AG04449 (cell line): ENCODE measurements around the gene FBXL17.

Source experiments
- CTCF ChIA-PET: fragments of 350-600 bp; formaldehyde crosslinking; extraction: SDS; loops from one replicate; lab custom pipeline; 2021; ENCODE audit warnings: antibody characterized with exemption; lab: Yijun Ruan, JAX
- POLR2A ChIA-PET: fragments of 400-600, 350-600 bp; formaldehyde crosslinking; extraction: SDS; loops from one replicate; lab custom pipeline; 2020; ENCODE audit warnings: antibody characterized with exemption, inconsistent platforms; lab: Yijun Ruan, JAX
- DNase-seq: peaks from one replicate; pipeline ENCODE4 v3.0.0-alpha.2; 2010; ENCODE audit warnings: low read depth, low spot score
- H3K4me3 ChIP-seq: 2 replicates; pipeline ENCODE4 v1.5.1; 2011; ENCODE audit warnings: low read depth, mild to moderate bottlenecking, control low read depth, low read length
- CTCF ChIP-seq: IDR thresholded peaks from one replicate; pipeline ENCODE4 v1.5.1; 2011; ENCODE audit warnings: mild to moderate bottlenecking, moderate library complexity, low read length, control low read depth, inconsistent platforms; ENCODE audit not compliant: insufficient read depth; ENCODE audit errors: missing control alignments

The FBXL17 gene

GRCh38 chr5:107930891-107931290 lies 451.0 kb downstream of the FBXL17 start:
- CTCF ChIA-PET = no interaction called here
- POLR2A ChIA-PET = no interaction called here
- TF ChIP-seq CTCF = no peak
- DNase-seq = no peak
- no peak overlapping the region for H3K4me3 ChIP-seq

- POLR2A ChIA-PET = no interaction called here
Measured at GRCh38 chr5:107930092-107930491, 451.8 kb downstream of the FBXL17 start.

GRCh38 chr5:107929080-107929479 lies 452.8 kb downstream of the FBXL17 start:
- no peak overlapping the region for H3K4me3 ChIP-seq
- DNase-seq = no peak
- no peak for TF ChIP-seq CTCF
- ChIA-PET POLR2A (no interaction called here), CTCF (no interaction called here)

More at GRCh38 chr5:107930092-107930491, 451.8 kb downstream of the FBXL17 start:
- no peak for DNase-seq
- no peak overlapping the region for H3K4me3 ChIP-seq
- CTCF ChIA-PET = no interaction called here
- TF ChIP-seq CTCF = no peak

GRCh38 chr5:107926121-107926520 lies 455.8 kb downstream of the FBXL17 start:
- ChIA-PET CTCF (no interaction called here), POLR2A (no interaction called here)
- no peak for TF ChIP-seq CTCF
- DNase-seq = no peak
- no peak overlapping the region for H3K4me3 ChIP-seq

GRCh38 chr5:107925200-107925599 lies 456.7 kb downstream of the FBXL17 start:
- ChIA-PET CTCF (no interaction called here), POLR2A (no interaction called here)
- no peak for TF ChIP-seq CTCF
- no peak for DNase-seq
- no peak overlapping the region for H3K4me3 ChIP-seq

- CTCF ChIA-PET = no interaction called here
- H3K4me3 ChIP-seq = no peak overlapping the region
- POLR2A ChIA-PET = no interaction called here
Measured at GRCh38 chr5:107919969-107920368, 461.9 kb downstream of the FBXL17 start.

More at GRCh38 chr5:107919969-107920368, 461.9 kb downstream of the FBXL17 start:
- TF ChIP-seq CTCF = no peak
- no peak for DNase-seq
